Endothelial cell of umbilical vein (primary cell): Measurements from ENCODE around the gene GRM8. TPM values are rescaled to one million over a fixed set of nuclear protein-coding genes. Genes with fewer than 3 reads are reported as not detected.

Experiments used
- BruUV-seq: library from RNA; stranded (reverse); fragments of 400-500 nt; replicated peaks from 2 replicates; lab custom pipeline; 2021; lab: Mats Ljungman, UMichigan
- CTCF ChIA-PET: fragments of 300-600, 350-600 bp; sonication (Branson Sonifier 250); formaldehyde crosslinking; loops from one replicate; lab custom pipeline; 2021; ENCODE audit warnings: antibody characterized with exemption, inconsistent platforms; lab: Charles Lee
- POLR2A ChIA-PET: fragments of 300-600, 350-600 bp; sonication (Branson Sonifier 250); formaldehyde crosslinking; loops from one replicate; lab custom pipeline; 2021; ENCODE audit warnings: antibody characterized with exemption, inconsistent platforms; lab: Charles Lee
- DNase-seq: peaks from one replicate; pipeline ENCODE4 v3.0.0-alpha.2; 2011; ENCODE audit warnings: low read depth, low spot score
- FAIRE-seq: peaks from 2 replicates; lab custom pipeline; 2011; peaks lifted over from hg19 to GRCh38; lab: Jason Lieb, UNC
- H2AFZ ChIP-seq: 2 replicates; pipeline ENCODE4 v1.6.0; 2012; ENCODE audit warnings: low read depth, low read length, control low read depth, inconsistent platforms
- H3K27ac ChIP-seq: 2 replicates; pipeline ENCODE4 v1.5.1; 2011; ENCODE audit warnings: low read depth, mild to moderate bottlenecking, control low read depth, low read length, moderate library complexity; ENCODE audit not compliant: insufficient read depth
- H3K27me3 ChIP-seq, 2 experiments: 2 replicates each; pipeline versions ENCODE4 v1.6.0 to v1.6.1; 2011; ENCODE audit warnings: low read length in 2 of 2, mixed read lengths in 1 of 2; ENCODE audit not compliant: control insufficient read depth in 2 of 2, insufficient read depth in 2 of 2
- H3K36me3 ChIP-seq, 2 experiments: 2 replicates in 1 of 2; 3 replicates in 1 of 2; pipeline ENCODE4 v1.5.1; 2011; ENCODE audit warnings: low read length in 2 of 2, mild to moderate bottlenecking in 1 of 2, moderate library complexity in 1 of 2; ENCODE audit not compliant: control insufficient read depth in 2 of 2, insufficient read depth in 2 of 2; ENCODE audit errors: extremely low read depth in 1 of 2
- H3K4me1 ChIP-seq: 3 replicates; pipeline ENCODE4 v1.5.1; 2011; ENCODE audit warnings: mild to moderate bottlenecking, low read length; ENCODE audit not compliant: control insufficient read depth, insufficient read depth; ENCODE audit errors: extremely low read depth
- H3K4me2 ChIP-seq: 2 replicates; pipeline ENCODE4 v1.6.1; 2011; ENCODE audit warnings: low read length, control low read depth, mixed read lengths; ENCODE audit not compliant: insufficient read depth
- H3K4me3 ChIP-seq, 3 experiments: fragments of 200-600 bp in 1 of 3; sonication (generic), shearing (Covaris generic) in 1 of 3; replicated peaks in 1 of 3; 2 replicates each; pipeline ENCODE4 v1.5.1; 2011 to 2016; ENCODE audit warnings: control low read depth in 3 of 3, low read length in 3 of 3, mild to moderate bottlenecking in 2 of 3, inconsistent platforms in 1 of 3, low read depth in 1 of 3, moderate library complexity in 1 of 3; ENCODE audit not compliant: insufficient read depth in 1 of 3
- H3K79me2 ChIP-seq: 2 replicates; pipeline ENCODE4 v1.6.0; 2012; ENCODE audit warnings: low read length, inconsistent platforms; ENCODE audit not compliant: control insufficient read depth, insufficient read depth
- H3K9ac ChIP-seq: replicated peaks from 2 replicates; pipeline ENCODE3; 2011; ENCODE audit warnings: low read length, control low read depth; ENCODE audit not compliant: insufficient read depth; ENCODE audit errors: extremely low read depth
- H3K9me1 ChIP-seq: replicated peaks from 3 replicates; pipeline ENCODE4 v1.6.0; 2011; ENCODE audit warnings: mild to moderate bottlenecking, low read length; ENCODE audit not compliant: control insufficient read depth, insufficient read depth; ENCODE audit errors: extremely low read depth
- H3K9me3 ChIP-seq: replicated peaks from 2 replicates; pipeline ENCODE4 v1.5.1; 2012; ENCODE audit warnings: low read length, inconsistent platforms; ENCODE audit not compliant: control insufficient read depth, insufficient read depth
- H4K20me1 ChIP-seq: replicated peaks from 2 replicates; pipeline ENCODE3; 2011; ENCODE audit warnings: mild to moderate bottlenecking, low read length; ENCODE audit not compliant: control insufficient read depth, insufficient read depth; ENCODE audit errors: extremely low read depth
- EZH2 ChIP-seq: IDR thresholded peaks from 2 replicates; pipeline ENCODE4 v1.6.1; 2012; ENCODE audit warnings: borderline replicate concordance, low read depth, mild to moderate bottlenecking, moderate library complexity, low read length, inconsistent platforms; ENCODE audit not compliant: severe bottlenecking
- FOS ChIP-seq: IDR thresholded peaks from 2 replicates; pipeline ENCODE4 v1.6.1; 2011; ENCODE audit warnings: mild to moderate bottlenecking, low read length, moderate library complexity, borderline replicate concordance; ENCODE audit not compliant: insufficient read depth
- GATA2 ChIP-seq: IDR thresholded peaks from 2 replicates; pipeline ENCODE4 v1.7.0; 2011; ENCODE audit warnings: low read depth, mild to moderate bottlenecking, moderate library complexity, mixed read lengths, low read length; ENCODE audit not compliant: insufficient read length, insufficient read depth
- POLR2A ChIP-seq: IDR thresholded peaks from 2 replicates; pipeline ENCODE4 v1.6.1; 2012; ENCODE audit warnings: low read depth, mild to moderate bottlenecking, control low read depth, low read length
- POLR2AphosphoS5 ChIP-seq: IDR thresholded peaks from 2 replicates; pipeline ENCODE4 v1.6.1; 2012; ENCODE audit warnings: low read depth, mild to moderate bottlenecking, control low read depth, low read length, moderate library complexity; ENCODE audit not compliant: insufficient read depth
- dilution Hi-C: fragments of 300-500 bp; cut with MboI; formaldehyde crosslinking; loops from one replicate; pipeline ENCODE4 v1.15.0; 2019; ENCODE audit warnings: low sequenced_read_pairs; ENCODE audit not compliant: extremely low pct_ligation_motif_present
- intact Hi-C: fragments of 100-400 bp; cut with micrococcal nuclease; formaldehyde crosslinking; loops from one replicate; pipeline ENCODE4 v1.10.0; 2022
- polyA plus RNA-seq, 4 experiments: library from polyadenylated mRNA; depleted of rRNA in 3 of 4; stranded (reverse) in 3 of 4; unstranded in 1 of 4; fragments of >200 nt; gene quantifications; 2 replicates each; pipeline versions ENCODE4 v1.2.1 to v1.2.3, GENCODE V29; 2011 to 2012; ENCODE audit warnings: missing spikeins in 1 of 4
- total RNA-seq: library from RNA; stranded (reverse); gene quantifications from 2 replicates; pipeline ENCODE4 v1.2.3, GENCODE V29; 2021
- TF ChIP-seq, protein P1 (sequence below), 2 donors: IDR thresholded peaks; 1 replicate in 1 of 2; 2 replicates in 1 of 2; pipeline ENCODE4 v1.5.1; 2011; ENCODE audit warnings: low read length in 2 of 2, mild to moderate bottlenecking in 2 of 2, moderate library complexity in 2 of 2, control low read depth in 1 of 2, inconsistent platforms in 1 of 2, low read depth in 1 of 2; ENCODE audit not compliant: insufficient read depth in 1 of 2; ENCODE audit errors: extremely low read depth in 1 of 2
- TF ChIP-seq, protein P2 (sequence below): IDR thresholded peaks from 2 replicates; pipeline ENCODE4 v1.6.1; 2011; ENCODE audit not compliant: insufficient read depth, insufficient read length

GRM8 gene
- total and polyA plus RNA-seq, 2 donors (not counting 3 experiments of a cell fraction or from before 2014, with no cell fraction given): not detected

DNA sequence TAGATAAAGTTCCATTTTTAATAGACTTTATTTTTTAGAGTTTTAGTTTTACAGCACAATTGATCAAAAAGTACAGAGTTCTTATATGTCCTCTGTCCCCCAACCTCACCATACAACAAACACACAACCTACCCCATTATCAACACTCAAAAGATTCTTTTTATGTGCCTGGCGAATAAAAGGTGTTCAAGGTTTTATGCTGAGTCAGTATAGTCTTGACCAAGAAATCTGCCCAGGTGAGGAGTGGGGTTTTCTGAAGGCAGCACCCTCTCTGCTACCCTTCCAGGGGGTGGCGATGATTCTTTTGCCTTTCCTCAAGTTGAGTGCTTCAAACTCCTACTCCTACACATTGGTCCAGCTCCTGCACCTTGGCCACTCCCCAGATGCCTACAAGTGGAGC lies 222.9 kb downstream of the GRM8 start:
- FAIRE-seq: no peak
- ChIA-PET CTCF (no interaction called here), POLR2A (no interaction called here)
- H3K4me3 ChIP-seq: no peak overlapping the region
- dilution Hi-C loops (no loop called here), intact Hi-C loops (no loop called here)
- H3K9me3 ChIP-seq: no peaks in the 10 kb centered on the region
- no peak overlapping the region for H3K27ac ChIP-seq
- H3K9me1 ChIP-seq: no peaks in the 10 kb centered on the region
- no peaks in the 10 kb centered on the region for H4K20me1 ChIP-seq
- H3K36me3 ChIP-seq: no peaks in the 10 kb centered on the region
- no peak for DNase-seq
- no peaks in the 10 kb centered on the region for H3K27me3 ChIP-seq
- no peak overlapping the region for H2AFZ ChIP-seq
- BruUV-seq: no TSS peak
- no peak overlapping the region for H3K9ac ChIP-seq
- H3K4me1 ChIP-seq: no peaks in the 10 kb centered on the region
- TF ChIP-seq, protein P1, sequence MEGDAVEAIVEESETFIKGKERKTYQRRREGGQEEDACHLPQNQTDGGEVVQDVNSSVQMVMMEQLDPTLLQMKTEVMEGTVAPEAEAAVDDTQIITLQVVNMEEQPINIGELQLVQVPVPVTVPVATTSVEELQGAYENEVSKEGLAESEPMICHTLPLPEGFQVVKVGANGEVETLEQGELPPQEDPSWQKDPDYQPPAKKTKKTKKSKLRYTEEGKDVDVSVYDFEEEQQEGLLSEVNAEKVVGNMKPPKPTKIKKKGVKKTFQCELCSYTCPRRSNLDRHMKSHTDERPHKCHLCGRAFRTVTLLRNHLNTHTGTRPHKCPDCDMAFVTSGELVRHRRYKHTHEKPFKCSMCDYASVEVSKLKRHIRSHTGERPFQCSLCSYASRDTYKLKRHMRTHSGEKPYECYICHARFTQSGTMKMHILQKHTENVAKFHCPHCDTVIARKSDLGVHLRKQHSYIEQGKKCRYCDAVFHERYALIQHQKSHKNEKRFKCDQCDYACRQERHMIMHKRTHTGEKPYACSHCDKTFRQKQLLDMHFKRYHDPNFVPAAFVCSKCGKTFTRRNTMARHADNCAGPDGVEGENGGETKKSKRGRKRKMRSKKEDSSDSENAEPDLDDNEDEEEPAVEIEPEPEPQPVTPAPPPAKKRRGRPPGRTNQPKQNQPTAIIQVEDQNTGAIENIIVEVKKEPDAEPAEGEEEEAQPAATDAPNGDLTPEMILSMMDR (IDR thresholded peaks at IDR 0.05; ENCODE audit: extremely low read depth in 1 of 2, insufficient read depth in 1 of 2, low read depth in 1 of 2, low read length in 2 of 2): no peak
- TF ChIP-seq FOS (no peak), GATA2 (no peak), POLR2A (no peak), EZH2 (no peak), POLR2AphosphoS5 (no peak)
- TF ChIP-seq, protein P2, sequence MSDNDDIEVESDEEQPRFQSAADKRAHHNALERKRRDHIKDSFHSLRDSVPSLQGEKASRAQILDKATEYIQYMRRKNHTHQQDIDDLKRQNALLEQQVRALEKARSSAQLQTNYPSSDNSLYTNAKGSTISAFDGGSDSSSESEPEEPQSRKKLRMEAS: no peak
- H3K4me2 ChIP-seq: no peak overlapping the region
- no peaks in the 10 kb centered on the region for H3K79me2 ChIP-seq
